ENCODE measurements around the gene VAV1.
"Not testable (repeated sequence)": the region's sequence is repeated elsewhere in the genome, so short reads cannot be mapped to it uniquely, and the experiment has no call there.

DNA sequence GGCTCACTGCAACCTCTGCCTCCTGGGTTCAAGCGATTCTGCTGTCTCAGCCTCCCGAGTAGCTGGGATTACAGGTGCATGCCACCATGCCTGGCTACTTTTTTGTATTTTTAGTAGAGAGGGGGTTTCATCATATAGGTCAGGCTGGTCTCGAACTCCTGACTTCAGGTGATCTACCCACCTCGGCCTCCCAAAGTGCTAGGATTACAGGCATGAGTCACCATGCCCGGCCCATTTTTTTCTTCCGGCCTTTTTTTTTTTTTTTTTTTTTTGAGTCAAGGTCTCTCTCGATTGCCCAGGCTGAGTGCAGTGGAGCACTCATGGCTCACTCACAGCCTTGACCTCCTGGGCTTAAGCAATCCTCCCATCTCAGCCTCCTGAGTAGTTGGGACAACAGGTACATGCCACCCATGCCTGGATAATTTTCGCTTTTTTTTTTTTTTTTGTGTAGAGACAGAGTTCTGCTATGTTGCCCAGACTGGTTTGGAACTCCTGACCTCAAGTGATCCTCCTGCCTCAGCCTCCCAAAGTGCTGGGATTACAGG is 10.2 kb upstream of the VAV1 start:
- TF ChIP-seq POLR2A (IDR thresholded peaks at IDR 0.05), result not testable (repeated sequence)
- TF ChIP-seq, protein P1, sequence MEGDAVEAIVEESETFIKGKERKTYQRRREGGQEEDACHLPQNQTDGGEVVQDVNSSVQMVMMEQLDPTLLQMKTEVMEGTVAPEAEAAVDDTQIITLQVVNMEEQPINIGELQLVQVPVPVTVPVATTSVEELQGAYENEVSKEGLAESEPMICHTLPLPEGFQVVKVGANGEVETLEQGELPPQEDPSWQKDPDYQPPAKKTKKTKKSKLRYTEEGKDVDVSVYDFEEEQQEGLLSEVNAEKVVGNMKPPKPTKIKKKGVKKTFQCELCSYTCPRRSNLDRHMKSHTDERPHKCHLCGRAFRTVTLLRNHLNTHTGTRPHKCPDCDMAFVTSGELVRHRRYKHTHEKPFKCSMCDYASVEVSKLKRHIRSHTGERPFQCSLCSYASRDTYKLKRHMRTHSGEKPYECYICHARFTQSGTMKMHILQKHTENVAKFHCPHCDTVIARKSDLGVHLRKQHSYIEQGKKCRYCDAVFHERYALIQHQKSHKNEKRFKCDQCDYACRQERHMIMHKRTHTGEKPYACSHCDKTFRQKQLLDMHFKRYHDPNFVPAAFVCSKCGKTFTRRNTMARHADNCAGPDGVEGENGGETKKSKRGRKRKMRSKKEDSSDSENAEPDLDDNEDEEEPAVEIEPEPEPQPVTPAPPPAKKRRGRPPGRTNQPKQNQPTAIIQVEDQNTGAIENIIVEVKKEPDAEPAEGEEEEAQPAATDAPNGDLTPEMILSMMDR (IDR thresholded peaks at IDR 0.05), result not testable (repeated sequence)

Measured in esophagus squamous epithelium (tissue), 4 donors.